ENCODE data around the gene CUBN.

DNA sequence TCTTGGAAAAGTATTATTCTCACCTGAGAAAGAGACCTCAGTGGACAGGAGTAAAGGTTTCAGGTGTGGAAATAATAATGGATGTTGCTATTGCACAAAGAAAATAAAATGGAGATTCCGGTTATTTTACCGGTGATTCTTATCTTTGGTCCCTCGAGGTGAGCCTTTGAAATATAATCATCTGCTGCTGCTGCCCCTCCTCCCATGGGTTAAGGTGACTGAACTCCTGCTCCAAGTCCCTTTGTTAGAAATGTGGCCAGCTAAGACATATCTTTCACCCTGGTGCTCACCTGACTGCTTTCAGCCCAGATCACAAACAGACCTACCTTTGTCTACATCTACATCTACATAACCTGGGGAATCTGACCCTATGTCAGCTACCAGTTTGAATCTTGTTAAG lies 5.7 kb downstream of the CUBN start:
- TF ChIP-seq POLR2A (IDR thresholded peaks at IDR 0.05) = no peak
- TF ChIP-seq, protein P1, sequence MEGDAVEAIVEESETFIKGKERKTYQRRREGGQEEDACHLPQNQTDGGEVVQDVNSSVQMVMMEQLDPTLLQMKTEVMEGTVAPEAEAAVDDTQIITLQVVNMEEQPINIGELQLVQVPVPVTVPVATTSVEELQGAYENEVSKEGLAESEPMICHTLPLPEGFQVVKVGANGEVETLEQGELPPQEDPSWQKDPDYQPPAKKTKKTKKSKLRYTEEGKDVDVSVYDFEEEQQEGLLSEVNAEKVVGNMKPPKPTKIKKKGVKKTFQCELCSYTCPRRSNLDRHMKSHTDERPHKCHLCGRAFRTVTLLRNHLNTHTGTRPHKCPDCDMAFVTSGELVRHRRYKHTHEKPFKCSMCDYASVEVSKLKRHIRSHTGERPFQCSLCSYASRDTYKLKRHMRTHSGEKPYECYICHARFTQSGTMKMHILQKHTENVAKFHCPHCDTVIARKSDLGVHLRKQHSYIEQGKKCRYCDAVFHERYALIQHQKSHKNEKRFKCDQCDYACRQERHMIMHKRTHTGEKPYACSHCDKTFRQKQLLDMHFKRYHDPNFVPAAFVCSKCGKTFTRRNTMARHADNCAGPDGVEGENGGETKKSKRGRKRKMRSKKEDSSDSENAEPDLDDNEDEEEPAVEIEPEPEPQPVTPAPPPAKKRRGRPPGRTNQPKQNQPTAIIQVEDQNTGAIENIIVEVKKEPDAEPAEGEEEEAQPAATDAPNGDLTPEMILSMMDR (IDR thresholded peaks at IDR 0.05) = no peak
